ENCODE results near the gene LEF1.

LEF1 gene

DNA sequence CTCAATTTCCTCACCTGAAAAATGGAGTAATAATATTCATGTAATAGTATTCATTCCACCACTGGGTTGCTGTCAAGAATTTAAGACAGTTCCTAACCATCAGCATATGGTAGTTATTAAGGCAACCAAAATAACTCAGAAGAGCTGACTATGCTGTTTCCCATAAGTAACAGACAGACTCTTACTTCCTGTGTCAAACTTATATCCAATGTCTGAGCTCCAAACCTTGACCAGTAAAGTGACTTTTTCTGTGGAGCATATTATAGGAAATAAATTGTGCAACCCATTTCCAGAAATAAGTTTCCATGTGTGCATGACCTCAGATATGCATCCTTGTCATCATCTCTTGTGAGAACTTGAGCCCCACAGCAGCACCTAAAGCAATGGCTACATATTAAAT is 100.3 kb downstream of the LEF1 start:
- no peak for TF ChIP-seq GATA2 (IDR thresholded peaks at IDR 0.05; ENCODE audit: low read depth, low read length)
- no peak for TF ChIP-seq GATA3 (IDR thresholded peaks at IDR 0.05; ENCODE audit: low read depth, low read length)

- TF ChIP-seq GATA2 (IDR thresholded peaks at IDR 0.05; ENCODE audit: low read depth, low read length), result no peak
- TF ChIP-seq GATA3 (IDR thresholded peaks at IDR 0.05; ENCODE audit: low read depth, low read length), result no peak
Observed at GRCh38 chr4:108060686-108061321, 107.9 kb downstream of the LEF1 start.

DNA sequence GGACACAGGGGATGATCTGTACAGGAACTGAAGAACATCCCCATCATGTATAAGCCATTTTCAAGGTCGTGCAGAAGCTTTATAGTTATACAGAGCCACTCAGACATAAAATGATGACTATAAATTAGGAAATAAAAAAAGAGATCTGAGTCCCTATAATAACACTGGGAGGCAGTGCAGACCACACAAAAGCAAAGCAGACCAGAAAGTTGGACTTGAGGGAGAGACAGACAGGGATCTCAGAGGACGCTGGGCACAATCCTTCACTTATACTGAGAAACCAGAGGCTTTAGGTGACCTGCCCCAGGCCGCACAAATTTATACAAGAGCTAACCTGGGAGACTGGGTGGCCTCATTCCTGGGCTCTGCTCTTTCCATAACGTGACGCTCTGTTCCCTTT is 108.6 kb downstream of the LEF1 start:
- TF ChIP-seq GATA2 (IDR thresholded peaks at IDR 0.05; ENCODE audit: low read depth, low read length) (no peak), GATA3 (IDR thresholded peaks at IDR 0.05; ENCODE audit: low read depth, low read length) (no peak)

DNA sequence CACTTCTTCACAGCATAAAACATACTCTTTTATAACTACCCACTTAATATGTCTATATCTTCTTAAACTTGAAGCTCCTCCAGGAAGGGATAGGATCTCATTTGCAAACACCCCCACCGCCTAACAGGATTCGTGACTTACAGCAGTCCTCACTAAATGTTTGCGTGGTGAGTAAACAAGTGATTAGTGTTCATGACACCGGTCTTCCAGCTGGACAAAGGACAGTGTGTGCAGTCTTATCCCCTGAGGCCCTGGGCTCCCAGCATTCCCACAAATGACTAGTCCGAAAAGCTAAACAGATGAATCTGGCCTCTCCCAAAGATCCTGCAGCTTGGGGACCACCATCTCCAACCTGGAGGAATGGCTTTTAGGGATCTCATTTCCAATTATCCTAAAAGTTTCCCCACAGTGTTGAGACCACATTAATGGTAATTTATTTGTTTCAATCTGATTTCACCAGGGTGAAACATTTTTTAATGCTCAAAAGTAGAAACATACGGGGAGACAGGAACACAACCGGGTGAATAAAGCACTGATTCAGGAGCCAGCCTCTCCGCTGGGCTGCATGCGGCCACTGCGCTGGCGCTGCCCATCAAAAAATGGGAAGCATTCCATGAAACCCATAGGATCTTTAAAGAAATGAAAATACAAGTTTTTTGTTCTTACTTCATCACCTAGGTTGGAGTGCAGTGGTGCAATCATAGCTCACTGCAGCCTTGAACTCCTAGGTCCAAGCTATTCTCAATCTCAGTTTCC is 109.9 kb downstream of the LEF1 start:
- TF ChIP-seq GATA2 (IDR thresholded peaks at IDR 0.05; ENCODE audit: low read depth, low read length) (no peak), GATA3 (IDR thresholded peaks at IDR 0.05; ENCODE audit: low read depth, low read length) (no peak)

GRCh38 chr4:108056418-108056817 is 112.3 kb downstream of the LEF1 start:
- no peak for TF ChIP-seq GATA2 (IDR thresholded peaks at IDR 0.05; ENCODE audit: low read depth, low read length)

- no peak for TF ChIP-seq GATA2 (IDR thresholded peaks at IDR 0.05; ENCODE audit: low read depth, low read length)
- TF ChIP-seq GATA3 (IDR thresholded peaks at IDR 0.05; ENCODE audit: low read depth, low read length), result no peak
Observed at GRCh38 chr4:108055787-108056186, 112.9 kb downstream of the LEF1 start.

GRCh38 chr4:108054025-108054638 is 114.6 kb downstream of the LEF1 start:
- TF ChIP-seq GATA3 (IDR thresholded peaks at IDR 0.05; ENCODE audit: low read depth, low read length) (no peak), GATA2 (IDR thresholded peaks at IDR 0.05; ENCODE audit: low read depth, low read length) (no peak)

GRCh38 chr4:108053251-108053711 is 115.5 kb downstream of the LEF1 start:
- TF ChIP-seq GATA3 (IDR thresholded peaks at IDR 0.05; ENCODE audit: low read depth, low read length) (no peak), GATA2 (IDR thresholded peaks at IDR 0.05; ENCODE audit: low read depth, low read length) (no peak)

DNA sequence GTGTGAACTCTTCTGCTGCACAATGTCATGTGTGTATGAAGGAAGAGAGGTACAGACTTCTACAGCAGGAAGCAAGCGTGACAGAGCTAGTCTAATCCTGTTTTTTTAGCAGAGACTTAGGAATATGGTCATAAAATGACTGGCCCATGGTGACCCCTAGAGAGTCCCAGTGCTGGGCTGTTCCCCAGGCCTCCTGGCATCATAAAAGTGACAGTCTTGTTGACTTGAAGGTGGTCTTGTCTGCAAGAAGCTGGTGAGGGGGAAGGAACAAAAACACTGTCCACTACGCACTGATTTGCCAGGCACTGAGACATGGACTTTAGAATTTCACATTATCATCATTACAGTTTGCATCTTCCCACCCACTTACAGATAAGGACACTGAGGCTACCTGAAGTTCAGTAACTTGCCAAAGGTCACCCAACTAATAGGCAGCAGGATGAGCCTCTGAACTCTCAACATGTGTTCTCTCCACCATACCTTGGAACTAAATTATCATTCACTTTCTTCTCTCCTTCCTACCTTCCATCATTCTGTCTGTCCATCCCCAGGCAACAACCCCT is 116.1 kb downstream of the LEF1 start:
- TF ChIP-seq GATA2 (IDR thresholded peaks at IDR 0.05; ENCODE audit: low read depth, low read length) (no peak), GATA3 (IDR thresholded peaks at IDR 0.05; ENCODE audit: low read depth, low read length) (no peak)

GRCh38 chr4:108051343-108051742 is 117.4 kb downstream of the LEF1 start:
- TF ChIP-seq GATA3 (IDR thresholded peaks at IDR 0.05; ENCODE audit: low read depth, low read length), result no peak
- TF ChIP-seq GATA2 (IDR thresholded peaks at IDR 0.05; ENCODE audit: low read depth, low read length), result no peak

DNA sequence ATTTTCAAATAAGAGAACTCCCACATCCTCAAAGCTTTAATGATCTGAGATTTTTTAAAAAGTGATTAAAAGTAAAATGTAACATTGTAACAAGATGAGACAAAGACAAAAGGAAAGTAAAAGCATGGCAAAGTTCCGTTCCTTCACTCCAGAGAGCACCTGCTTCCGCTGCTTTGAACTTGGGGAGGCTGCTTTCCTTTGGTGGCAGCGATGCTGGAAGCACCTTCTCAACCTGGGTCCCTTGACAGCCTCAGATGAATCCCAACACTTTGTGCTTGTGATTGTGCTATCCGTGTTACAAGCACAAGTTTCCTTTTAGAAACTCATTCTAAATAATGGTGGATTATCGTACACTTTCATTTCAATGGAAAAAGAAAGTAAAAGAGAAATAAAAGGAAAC is 119.3 kb downstream of the LEF1 start:
- TF ChIP-seq GATA2 (IDR thresholded peaks at IDR 0.05; ENCODE audit: low read depth, low read length), result no peak

- TF ChIP-seq GATA3 (IDR thresholded peaks at IDR 0.05; ENCODE audit: low read depth, low read length) (no peak), GATA2 (IDR thresholded peaks at IDR 0.05; ENCODE audit: low read depth, low read length) (no peak)
Observed at GRCh38 chr4:108048997-108049396, 119.7 kb downstream of the LEF1 start.

- no peak for TF ChIP-seq GATA3 (IDR thresholded peaks at IDR 0.05; ENCODE audit: low read depth, low read length)
- TF ChIP-seq GATA2 (IDR thresholded peaks at IDR 0.05; ENCODE audit: low read depth, low read length), result no peak
Observed at GRCh38 chr4:108048157-108048556, 120.6 kb downstream of the LEF1 start.

DNA sequence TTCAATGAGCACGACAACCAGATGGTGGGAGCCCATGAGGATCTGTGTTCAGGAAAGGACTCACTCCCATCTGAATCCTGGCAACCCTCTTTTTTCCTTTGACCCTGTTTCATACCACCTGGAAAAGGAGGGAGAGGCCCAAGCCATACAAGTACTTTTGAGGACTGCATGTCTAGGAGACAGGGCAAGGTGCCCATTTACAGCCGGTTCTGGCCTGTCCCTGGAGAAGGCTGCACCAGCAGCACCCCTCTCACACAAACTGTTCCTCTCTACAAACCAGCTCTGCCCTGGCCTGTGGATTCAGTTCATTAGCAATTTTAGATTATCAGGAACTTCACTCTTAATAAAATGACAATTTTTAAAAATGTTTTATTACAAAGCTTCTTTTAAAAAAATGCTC is 121.5 kb downstream of the LEF1 start:
- TF ChIP-seq GATA3 (IDR thresholded peaks at IDR 0.05; ENCODE audit: low read depth, low read length), result no peak
- TF ChIP-seq GATA2 (IDR thresholded peaks at IDR 0.05; ENCODE audit: low read depth, low read length), result no peak

DNA sequence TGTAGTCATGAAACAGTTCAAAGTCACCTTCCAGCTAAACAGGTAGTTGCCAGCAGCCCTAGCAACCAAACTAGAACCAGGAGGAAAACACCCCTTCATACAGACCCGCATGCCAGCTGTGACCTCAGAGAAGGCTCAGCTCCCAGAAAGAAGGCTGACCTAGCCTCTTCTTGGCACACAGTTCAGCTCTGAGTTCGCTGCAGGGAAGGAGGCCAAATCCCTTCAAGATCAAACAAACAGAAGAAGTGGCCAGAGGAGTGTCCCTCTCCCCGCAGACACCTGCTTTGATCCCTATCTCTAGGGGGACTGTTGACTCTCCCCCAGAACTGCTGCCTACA is 123.1 kb downstream of the LEF1 start:
- TF ChIP-seq GATA3 (IDR thresholded peaks at IDR 0.05; ENCODE audit: low read depth, low read length) (no peak), GATA2 (IDR thresholded peaks at IDR 0.05; ENCODE audit: low read depth, low read length) (no peak)
